Esophagus (tissue), 2 donors: Measurements from ENCODE around the gene CERS6. TPM values are rescaled to one million over a fixed set of nuclear protein-coding genes. Genes with fewer than 3 reads are reported as not detected.

Experiments used
- H3K27ac ChIP-seq, 2 donors: one replicate each; pipeline ENCODE4 v1.5.1; 2013; ENCODE audit warnings: low read depth in 2 of 2, mild to moderate bottlenecking in 2 of 2, inconsistent platforms in 1 of 2, low read length in 1 of 2, moderate library complexity in 1 of 2
- H3K27me3 ChIP-seq, 2 donors: one replicate each; pipeline ENCODE4 v1.6.1; 2013; ENCODE audit warnings: low read length in 2 of 2, control low read depth in 1 of 2, mild to moderate bottlenecking in 1 of 2; ENCODE audit not compliant: insufficient read depth in 2 of 2, control insufficient read depth in 1 of 2
- H3K36me3 ChIP-seq, 2 donors: one replicate each; pipeline ENCODE4 v1.6.1; 2013; ENCODE audit warnings: low read length in 1 of 2; ENCODE audit not compliant: control insufficient read depth in 2 of 2, insufficient read depth in 2 of 2
- H3K4me1 ChIP-seq, 2 donors: one replicate each; pipeline ENCODE4 v1.6.1; 2013; ENCODE audit warnings: low read length in 1 of 2; ENCODE audit not compliant: control insufficient read depth in 2 of 2, insufficient read depth in 2 of 2
- H3K4me3 ChIP-seq, 2 donors: one replicate each; pipeline ENCODE4 v1.5.1; 2013; ENCODE audit warnings: low read length in 2 of 2, mild to moderate bottlenecking in 2 of 2, low read depth in 1 of 2, moderate library complexity in 1 of 2
- H3K9me3 ChIP-seq, 2 donors: one replicate each; pipeline ENCODE4 v1.6.1; 2013; ENCODE audit warnings: mild to moderate bottlenecking in 2 of 2, low read depth in 1 of 2, low read length in 1 of 2, moderate library complexity in 1 of 2; ENCODE audit not compliant: control insufficient read depth in 2 of 2, insufficient read depth in 1 of 2
- WGBS, 2 donors: extraction: QIAGEN DNeasy Blood & Tissue Kit; methylation state at CpG; one replicate each; pipeline ENCODE4 v1.1.7; 2013; 5-methylcytosine and 5-hydroxymethylcytosine counted together
- polyA plus RNA-seq, 2 donors: library from polyadenylated mRNA; stranded (reverse); fragments of 200-250 nt; gene quantifications; one replicate each; pipeline ENCODE4 v1.2.3, GENCODE V29; 2013
- donor health status: healthy with polysubstance abuse.
- donor health status: Bipolar disorder and iron deficiency.

Gene CERS6
- polyA plus RNA-seq, 2 donors: 4.2 to 7.6 TPM

- Histone ChIP-seq H3K36me3 (no peaks in the 10 kb centered on the region), H3K27me3 (no peaks in the 10 kb centered on the region), H3K4me3 (no peak overlapping the region), H3K9me3 (no peaks in the 10 kb centered on the region), H3K27ac (no peak overlapping the region), H3K4me1 (no peaks in the 10 kb centered on the region)
- WGBS, 2 donors: 90 to 92% methylated on average over 10 of the region's 10 CpGs
Measured at GRCh38 chr2:168678153-168678853, 222.2 kb downstream of the CERS6 start.

GRCh38 chr2:168679081-168679480, 223.0 kb downstream of the CERS6 start:
- Histone ChIP-seq H3K27me3 (no peaks in the 10 kb centered on the region), H3K9me3 (no peaks in the 10 kb centered on the region), H3K4me3 (no peak overlapping the region), H3K27ac (no peak overlapping the region), H3K4me1 (no peaks in the 10 kb centered on the region), H3K36me3 (no peaks in the 10 kb centered on the region)
- 76 to 86% methylated on average over 4 of the region's 4 CpGs for WGBS, 2 donors

GRCh38 chr2:168679741-168680310, 223.8 kb downstream of the CERS6 start:
- WGBS, 2 donors: 81 to 90% methylated on average over 8 of the region's 8 CpGs
- no peaks in the 10 kb centered on the region for H3K36me3 ChIP-seq
- H3K27ac ChIP-seq: no peak overlapping the region

DNA sequence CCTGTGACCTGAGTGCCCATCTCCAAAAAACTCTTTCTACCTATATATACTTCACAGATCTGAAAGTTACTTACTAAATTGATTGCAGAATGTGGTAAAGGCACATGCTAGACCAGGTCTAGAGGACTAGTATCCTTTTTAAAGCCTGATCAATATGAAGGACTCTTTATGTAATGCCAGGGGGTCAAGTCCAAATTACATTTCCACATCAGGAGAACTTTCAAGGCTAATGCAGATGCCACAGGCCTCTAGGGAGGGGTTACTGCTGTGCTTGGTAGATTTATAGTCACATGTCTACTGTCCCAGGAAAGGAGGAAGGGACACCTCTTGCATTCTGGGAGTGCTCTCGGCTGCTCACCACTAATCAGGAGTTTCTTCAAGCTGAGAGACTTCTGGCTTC, 227.9 kb downstream of the CERS6 start:
- Histone ChIP-seq H3K9me3 (no peaks in the 10 kb centered on the region), H3K4me3 (no peak overlapping the region), H3K4me1 (peaks cover 0 to 2% of the 10 kb centered on the region in 2 donors), H3K27ac (no peak overlapping the region), H3K27me3 (no peaks in the 10 kb centered on the region), H3K36me3 (no peaks in the 10 kb centered on the region)
- WGBS, 2 donors: 84 to 92% methylated on average over 1 of the region's 1 CpG

More at GRCh38 chr2:168679741-168680310, 223.8 kb downstream of the CERS6 start:
- no peaks in the 10 kb centered on the region for H3K27me3 ChIP-seq
- no peak overlapping the region for H3K4me3 ChIP-seq
- H3K4me1 ChIP-seq: no peaks in the 10 kb centered on the region
- H3K9me3 ChIP-seq: no peaks in the 10 kb centered on the region

- H3K27ac ChIP-seq: no peak overlapping the region
- peaks cover 0 to 2% of the 10 kb centered on the region in 2 donors for H3K4me1 ChIP-seq
- H3K36me3 ChIP-seq: no peaks in the 10 kb centered on the region
- H3K4me3 ChIP-seq: no peak overlapping the region
- H3K9me3 ChIP-seq: no peaks in the 10 kb centered on the region
- no peaks in the 10 kb centered on the region for H3K27me3 ChIP-seq
- 88 to 91% methylated on average over 3 of the region's 3 CpGs for WGBS, 2 donors
Measured at GRCh38 chr2:168684921-168685599, 229.0 kb downstream of the CERS6 start.

DNA sequence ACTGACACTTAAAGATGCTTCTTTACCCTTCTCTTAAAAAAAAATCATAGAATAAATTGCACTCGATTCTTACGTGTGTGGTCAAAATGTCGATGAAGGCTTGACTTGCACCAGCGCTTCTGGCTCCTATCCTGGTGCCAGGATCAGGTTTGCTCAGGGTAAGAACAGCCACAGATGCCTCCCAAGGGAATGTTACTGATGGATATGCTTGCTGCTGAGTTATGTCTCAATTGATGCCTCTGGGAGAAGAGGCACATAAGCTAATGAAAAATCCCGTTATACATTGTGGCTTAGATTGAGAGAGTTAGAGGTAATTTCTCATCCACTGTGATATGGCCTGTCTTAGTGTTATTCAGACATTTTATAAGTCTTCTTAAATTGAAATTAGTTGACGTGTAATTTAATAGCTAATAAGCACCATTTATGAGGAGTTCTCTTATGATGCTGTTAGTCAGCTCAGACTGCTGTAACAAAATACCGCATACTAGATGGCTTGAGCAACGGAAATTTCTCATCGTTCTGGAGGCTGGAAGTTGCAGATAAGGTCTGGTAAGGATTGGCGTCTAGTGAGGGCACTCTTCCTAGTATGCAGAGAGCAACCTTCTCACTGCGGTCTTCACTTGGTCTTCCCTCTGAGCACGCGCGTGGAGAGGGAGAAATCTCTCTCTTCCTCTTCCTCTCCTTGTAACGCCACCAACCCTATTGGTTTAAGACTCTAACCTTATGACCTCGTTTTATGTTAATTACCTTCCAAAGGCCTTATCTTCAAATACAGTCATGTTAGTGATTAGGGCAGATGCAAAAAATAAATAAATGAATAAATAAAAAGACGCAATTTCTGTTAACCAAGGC, 229.8 kb downstream of the CERS6 start:
- peaks cover 0 to 2% of the 10 kb centered on the region in 2 donors for H3K4me1 ChIP-seq
- WGBS, 2 donors: 91 to 94% methylated on average over 17 of the region's 17 CpGs
- no peak overlapping the region for H3K4me3 ChIP-seq
- H3K27me3 ChIP-seq: no peaks in the 10 kb centered on the region
- no peaks in the 10 kb centered on the region for H3K9me3 ChIP-seq
- no peaks in the 10 kb centered on the region for H3K36me3 ChIP-seq
- H3K27ac ChIP-seq: no peak overlapping the region

DNA sequence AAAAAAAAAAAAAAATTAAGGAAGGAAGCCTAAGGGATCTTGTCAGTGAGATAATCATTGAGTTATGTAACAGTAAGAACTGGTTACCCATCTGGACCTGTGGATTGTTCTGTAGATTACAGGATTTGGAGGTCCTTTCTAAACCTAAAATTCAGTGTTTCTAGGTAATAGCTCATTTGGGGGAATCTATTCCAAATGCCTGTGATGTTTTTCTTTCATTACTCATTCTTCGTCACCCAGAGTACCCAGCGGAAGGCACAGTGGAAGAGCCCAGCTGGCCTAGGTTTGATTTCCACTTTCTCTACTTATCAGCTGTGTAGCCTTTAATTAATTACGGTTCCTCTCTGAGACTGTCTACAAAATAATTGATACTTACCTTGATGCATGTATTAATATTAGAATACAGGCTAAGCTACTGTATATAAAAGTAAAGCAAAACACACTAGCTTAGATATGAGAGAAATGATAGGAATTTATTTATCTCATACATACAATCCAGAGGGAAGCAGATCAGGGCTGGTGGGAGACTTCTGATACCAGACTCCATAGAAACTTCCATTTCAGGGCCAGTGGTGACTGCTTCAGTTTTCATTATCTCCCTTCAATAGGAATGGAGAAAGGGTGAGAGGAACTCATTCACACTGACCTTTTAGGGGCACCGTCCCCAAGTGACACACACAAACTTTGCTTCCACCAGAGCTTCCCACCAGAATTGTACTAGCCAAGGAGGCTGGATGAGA, 230.6 kb downstream of the CERS6 start:
- no peaks in the 10 kb centered on the region for H3K27me3 ChIP-seq
- H3K27ac ChIP-seq: no peak overlapping the region
- peaks cover 0 to 2% of the 10 kb centered on the region in 2 donors for H3K4me1 ChIP-seq
- no peaks in the 10 kb centered on the region for H3K36me3 ChIP-seq
- 95 to 97% methylated on average over 4 of the region's 4 CpGs for WGBS, 2 donors
- H3K9me3 ChIP-seq: no peaks in the 10 kb centered on the region
- H3K4me3 ChIP-seq: no peak overlapping the region

DNA sequence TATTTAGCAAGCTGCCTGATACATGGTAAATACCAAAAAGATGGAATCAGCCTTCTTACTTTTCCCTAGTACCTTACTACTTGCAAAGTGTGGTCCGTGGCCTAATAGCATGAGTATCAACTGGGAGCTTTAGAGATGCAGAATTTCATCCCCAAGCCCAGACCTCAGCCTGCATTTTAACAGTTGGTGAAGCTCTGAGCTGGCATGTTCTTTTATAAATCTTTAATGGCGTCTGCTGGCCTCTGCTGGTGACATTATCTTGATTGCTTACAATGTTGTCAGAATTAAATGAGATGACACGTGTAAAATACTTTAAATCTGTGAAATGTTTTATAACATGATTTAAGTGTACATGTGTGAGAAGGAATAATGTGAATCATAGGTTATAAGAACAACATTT, 231.2 kb downstream of the CERS6 start:
- Histone ChIP-seq H3K4me3 (no peak overlapping the region), H3K27ac (no peak overlapping the region), H3K9me3 (no peaks in the 10 kb centered on the region), H3K4me1 (peaks cover 0 to 2% of the 10 kb centered on the region in 2 donors), H3K36me3 (no peaks in the 10 kb centered on the region), H3K27me3 (no peaks in the 10 kb centered on the region)
- WGBS, 2 donors: 61 to 77% methylated on average over 3 of the region's 3 CpGs
